Gastrocnemius medialis (tissue), 4 donors: ENCODE measurements around the gene LYPD6B. TPM values are rescaled to one million over a fixed set of nuclear protein-coding genes. Genes with fewer than 3 reads are reported as not detected.

ENCODE experiments used
- ATAC-seq, 2 donors: fragments of 150-250 bp; one replicate each; pipeline ENCODE4 v1.9.1; 2016
- DNase-seq, 2 donors: peaks; one replicate each; pipeline ENCODE4 v3.0.0-alpha.2; 2019
- H3K27ac ChIP-seq, 4 donors: fragments of 200-600 bp; sonication (generic); 1 replicate in 1 of 4; 2 replicates in 3 of 4; pipeline ENCODE4 v1.5.1; 2016 to 2018; ENCODE audit warnings: mild to moderate bottlenecking in 2 of 4, moderate library complexity in 1 of 4
- H3K27me3 ChIP-seq, 3 donors: fragments of 200-600 bp; sonication (generic) in 2 of 3; 1 replicate in 1 of 3; 2 replicates in 2 of 3; pipeline versions ENCODE4 v1.5.1 to v1.6.0; 2016 to 2019; ENCODE audit warnings: mild to moderate bottlenecking in 1 of 3, moderate library complexity in 1 of 3
- H3K36me3 ChIP-seq, 2 donors: fragments of 200-600 bp; sonication (generic) in 1 of 2; one replicate each; pipeline ENCODE4 v1.5.1; 2017 to 2018
- H3K4me1 ChIP-seq, 2 donors: fragments of 200-600 bp; sonication (generic) in 1 of 2; one replicate each; pipeline ENCODE4 v1.5.1; 2016 to 2017; ENCODE audit warnings: mild to moderate bottlenecking in 2 of 2
- H3K4me3 ChIP-seq, 4 donors: fragments of 200-600 bp; sonication (generic) in 3 of 4; 1 replicate in 1 of 4; 2 replicates in 3 of 4; pipeline ENCODE4 v1.5.1; 2016 to 2019; ENCODE audit warnings: mild to moderate bottlenecking in 2 of 4
- H3K9me3 ChIP-seq, 3 donors: fragments of 200-600 bp; sonication (generic) in 2 of 3; 1 replicate in 1 of 3; 2 replicates in 2 of 3; pipeline ENCODE4 v1.5.1; 2016 to 2019
- CTCF ChIP-seq, 5 experiments: fragments of 450-650 bp in 3 of 5; fragments of 200-600 bp in 2 of 5; sonication (generic) in 2 of 5; IDR thresholded peaks in 4 of 5; conservative IDR thresholded peaks in 1 of 5; 1 replicate in 4 of 5; 2 replicates in 1 of 5; pipeline ENCODE4 v1.5.1; 2016 to 2019; ENCODE audit warnings: antibody characterized with exemption in 5 of 5, mild to moderate bottlenecking in 3 of 5, moderate library complexity in 3 of 5
- POLR2A ChIP-seq, 2 donors: fragments of 450-650 bp; IDR thresholded peaks; one replicate each; pipeline ENCODE4 v1.6.1; 2017; ENCODE audit warnings: antibody characterized with exemption in 2 of 2, mild to moderate bottlenecking in 2 of 2, moderate library complexity in 2 of 2
- in situ Hi-C, 4 donors: fragments of 200-750 bp; cut with MboI; loops; one replicate each; pipeline versions ENCODE4 v1.15.0 to v1.8.0; 2017; ENCODE audit warnings: low sequenced_read_pairs in 4 of 4
- intact Hi-C: fragments of 100-400 bp; cut with DNase I; formaldehyde crosslinking; loops from one replicate; pipeline ENCODE4 v1.15.1; 2023; ENCODE audit warnings: low total_unique reads
- total RNA-seq, 4 donors: library from RNA; depleted of rRNA; stranded (reverse); fragments of >200 nt; gene quantifications; one replicate each; pipeline versions ENCODE4 v1.1.0 to v1.2.3, GENCODE V29; 2016

LYPD6B gene
- total RNA-seq, 4 donors from 2014 or later, result not detected

- in situ Hi-C loops (no loop called here), intact Hi-C loops (no loop called here)
- TF ChIP-seq POLR2A (IDR thresholded peaks at IDR 0.05), result no peak
- no peak for TF ChIP-seq CTCF (IDR thresholded peaks at IDR 0.05 in 4 of 5, conservative IDR thresholded peaks at IDR 0.05 in 1 of 5)
- ATAC-seq (no peak), DNase-seq (no peak)
- H3K27me3 ChIP-seq, result no peaks in the 10 kb centered on the region
- H3K36me3 ChIP-seq, result no peaks in the 10 kb centered on the region
- H3K4me1 ChIP-seq, result no peaks in the 10 kb centered on the region
- no peak overlapping the region for H3K4me3 ChIP-seq
- no peak overlapping the region for H3K27ac ChIP-seq
- H3K9me3 ChIP-seq, result no peaks in the 10 kb centered on the region
Measured at GRCh38 chr2:149152469-149152953, 114.0 kb downstream of the LYPD6B start.

- Histone ChIP-seq H3K27me3 (no peaks in the 10 kb centered on the region), H3K4me1 (no peaks in the 10 kb centered on the region), H3K36me3 (no peaks in the 10 kb centered on the region), H3K4me3 (no peak overlapping the region), H3K9me3 (no peaks in the 10 kb centered on the region), H3K27ac (no peak overlapping the region)
- DNase-seq (no peak), ATAC-seq (no peak)
- in situ Hi-C loops, result no loop called here
- intact Hi-C loops, result no loop called here
- TF ChIP-seq CTCF (IDR thresholded peaks at IDR 0.05 in 4 of 5, conservative IDR thresholded peaks at IDR 0.05 in 1 of 5), result no peak
- no peak for TF ChIP-seq POLR2A (IDR thresholded peaks at IDR 0.05)
Measured at GRCh38 chr2:149155196-149155969, 116.9 kb downstream of the LYPD6B start.

- no peak for DNase-seq
- Histone ChIP-seq H3K4me3 (no peak overlapping the region), H3K4me1 (no peaks in the 10 kb centered on the region), H3K9me3 (no peaks in the 10 kb centered on the region), H3K36me3 (no peaks in the 10 kb centered on the region), H3K27me3 (no peaks in the 10 kb centered on the region), H3K27ac (no peak overlapping the region)
- intact Hi-C loops, result no loop called here
- TF ChIP-seq POLR2A (IDR thresholded peaks at IDR 0.05) (no peak), CTCF (IDR thresholded peaks at IDR 0.05 in 4 of 5, conservative IDR thresholded peaks at IDR 0.05 in 1 of 5) (no peak)
- in situ Hi-C loops, result no loop called here
- ATAC-seq, result no peak
Measured at GRCh38 chr2:149155988-149156387, 117.5 kb downstream of the LYPD6B start.

GRCh38 chr2:149156971-149157740, 118.7 kb downstream of the LYPD6B start:
- in situ Hi-C loops, result no loop called here

GRCh38 chr2:149158957-149159356, 120.5 kb downstream of the LYPD6B start:
- Histone ChIP-seq H3K27ac (no peak overlapping the region), H3K27me3 (no peaks in the 10 kb centered on the region), H3K4me1 (no peaks in the 10 kb centered on the region), H3K36me3 (no peaks in the 10 kb centered on the region), H3K4me3 (no peak overlapping the region), H3K9me3 (no peaks in the 10 kb centered on the region)
- in situ Hi-C loops, result no loop called here
- intact Hi-C loops, result no loop called here
- no peak for TF ChIP-seq POLR2A (IDR thresholded peaks at IDR 0.05)
- no peak for TF ChIP-seq CTCF (IDR thresholded peaks at IDR 0.05 in 4 of 5, conservative IDR thresholded peaks at IDR 0.05 in 1 of 5)
- ATAC-seq (no peak), DNase-seq (no peak)

More at GRCh38 chr2:149156971-149157740, 118.7 kb downstream of the LYPD6B start:
- Histone ChIP-seq H3K4me3 (no peak overlapping the region), H3K27ac (no peak overlapping the region), H3K4me1 (no peaks in the 10 kb centered on the region), H3K27me3 (no peaks in the 10 kb centered on the region), H3K9me3 (no peaks in the 10 kb centered on the region), H3K36me3 (no peaks in the 10 kb centered on the region)
- ATAC-seq (no peak), DNase-seq (no peak)
- intact Hi-C loops, result no loop called here
- no peak for TF ChIP-seq POLR2A (IDR thresholded peaks at IDR 0.05)
